PC-3 (cell line): ENCODE results near the gene HBD. TPM values are rescaled to one million over a fixed set of nuclear protein-coding genes. Genes with fewer than 3 reads are reported as not detected.
"Not testable (repeated sequence)": the region's sequence is repeated elsewhere in the genome, so short reads cannot be mapped to it uniquely, and the experiment has no call there.

ENCODE experiments used
- ATAC-seq: fragments of 200-7000 bp; cut with Tn5 transposase; 2 replicates; pipeline ENCODE4 v1.9.1; 2020; ENCODE audit warnings: mild to moderate bottlenecking, moderate library complexity
- BruUV-seq: library from RNA; stranded (reverse); fragments of 400-500 nt; replicated peaks from 2 replicates; lab custom pipeline; 2021; lab: Mats Ljungman, UMichigan
- CTCF ChIA-PET: fragments of 300-600 bp; sonication (Branson Sonifier 250); formaldehyde crosslinking; loops from one replicate; lab custom pipeline; 2022; ENCODE audit warnings: antibody characterized with exemption; lab: Charles Lee
- POLR2A ChIA-PET: fragments of 300-600 bp; sonication (Branson Sonifier 250); formaldehyde crosslinking; loops from one replicate; lab custom pipeline; 2022; ENCODE audit warnings: antibody characterized with exemption; ENCODE audit not compliant: unreplicated experiment; lab: Charles Lee
- DNase-seq: peaks from one replicate; pipeline ENCODE4 v3.0.0-alpha.2; 2015
- H2AFZ ChIP-seq: fragments of 300-600 bp; sonication (generic); 2 replicates; pipeline ENCODE4 v1.6.0; 2016; ENCODE audit warnings: antibody characterized with exemption, low read length
- H3F3A ChIP-seq: fragments of 300-600 bp; sonication (generic); one replicate; pipeline ENCODE4 v1.6.0; 2017; ENCODE audit warnings: antibody characterized with exemption, low read length, control low read depth, mild to moderate bottlenecking; ENCODE audit not compliant: unreplicated experiment
- H3K27ac ChIP-seq: fragments of 300-600 bp; sonication (generic); 2 replicates; pipeline ENCODE4 v1.5.1; 2016; ENCODE audit warnings: mild to moderate bottlenecking, low read length
- H3K27me3 ChIP-seq: fragments of 300-600 bp; sonication (generic); 2 replicates; pipeline ENCODE4 v1.6.1; 2016; ENCODE audit warnings: low read length, mixed read lengths
- H3K36me3 ChIP-seq: fragments of 300-600 bp; sonication (generic); 2 replicates; pipeline ENCODE4 v1.6.1; 2016; ENCODE audit warnings: low read depth, mixed run types, low read length, mixed read lengths
- H3K4me1 ChIP-seq: fragments of 300-600 bp; sonication (generic); 2 replicates; pipeline ENCODE4 v1.5.1; 2016; ENCODE audit warnings: low read length; ENCODE audit not compliant: insufficient read depth
- H3K4me2 ChIP-seq: fragments of 300-600 bp; sonication (generic); 2 replicates; pipeline ENCODE4 v1.6.0; 2016; ENCODE audit warnings: low read length
- H3K4me3 ChIP-seq: fragments of 300-600 bp; sonication (generic); 2 replicates; pipeline ENCODE4 v1.5.1; 2016; ENCODE audit warnings: mild to moderate bottlenecking, low read length, mixed read lengths
- H3K79me2 ChIP-seq: fragments of 300-600 bp; sonication (generic); 2 replicates; pipeline ENCODE4 v1.6.1; 2017; ENCODE audit warnings: low read length, mixed read lengths
- H3K9ac ChIP-seq: fragments of 300-600 bp; sonication (generic); 2 replicates; pipeline ENCODE4 v1.6.0; 2016; ENCODE audit warnings: mild to moderate bottlenecking, low read length
- H3K9me2 ChIP-seq: fragments of 300-600 bp; sonication (generic); replicated peaks from 2 replicates; pipeline ENCODE4 v1.6.1; 2016; ENCODE audit warnings: mixed run types, low read length, mixed read lengths
- H3K9me3 ChIP-seq: fragments of 300-600 bp; sonication (generic); 2 replicates; pipeline ENCODE4 v1.6.1; 2016; ENCODE audit warnings: low read length, mixed read lengths
- H4K20me1 ChIP-seq: fragments of 300-600 bp; sonication (generic); 2 replicates; pipeline ENCODE4 v1.6.1; 2016; ENCODE audit warnings: low read length, mixed read lengths
- CTCF ChIP-seq: fragments of 300-600 bp; sonication (generic); conservative IDR thresholded peaks from 2 replicates; pipeline ENCODE4 v1.5.1; 2017; ENCODE audit warnings: antibody characterized with exemption, low read depth, mild to moderate bottlenecking, low read length
- EZH2 ChIP-seq: fragments of 300-600 bp; sonication (generic); IDR thresholded peaks from one replicate; pipeline ENCODE4 v1.6.1; 2017; ENCODE audit warnings: antibody characterized with exemption, mild to moderate bottlenecking, low read length; ENCODE audit not compliant: unreplicated experiment
- EZH2phosphoT487 ChIP-seq: fragments of 300-600 bp; sonication (generic); IDR thresholded peaks from 2 replicates; pipeline ENCODE4 v1.6.1; 2018; ENCODE audit warnings: mild to moderate bottlenecking, antibody characterized with exemption, low read length, borderline replicate concordance
- intact Hi-C: fragments of 100-400 bp; cut with micrococcal nuclease; formaldehyde crosslinking; loops from 2 replicates; pipeline ENCODE4 v1.9.0; 2023
- total RNA-seq: library from RNA; depleted of rRNA; stranded (reverse); fragments of >200 nt; gene quantifications from 2 replicates; pipeline ENCODE4 v1.2.3, GENCODE V29; 2014

The HBD gene
- total RNA-seq, 1 experiment from 2014 or later: not detected

GRCh38 chr11:5251746-5252145 lies 17.5 kb upstream of the HBD start:
- no peak for ATAC-seq
- BruUV-seq: no TSS peak
- Histone ChIP-seq H3K4me1 (no peaks in the 10 kb centered on the region), H3K27me3 (peaks cover 1% of the 10 kb centered on the region), H3K36me3 (no peaks in the 10 kb centered on the region), H3K27ac (no peak overlapping the region), H2AFZ (no peak overlapping the region), H3K79me2 (no peaks in the 10 kb centered on the region), H3K9me2 (no peaks in the 10 kb centered on the region), H4K20me1 (no peaks in the 10 kb centered on the region), H3K9me3 (no peaks in the 10 kb centered on the region), H3K9ac (no peak overlapping the region), H3K4me2 (no peak overlapping the region), H3K4me3 (no peak overlapping the region), H3F3A (no peaks in the 10 kb centered on the region)
- TF ChIP-seq EZH2phosphoT487: no peak
- no peak for TF ChIP-seq EZH2
- TF ChIP-seq CTCF: no peak
- CTCF ChIA-PET: no interaction called here
- intact Hi-C loops: no loop called here
- POLR2A ChIA-PET: no interaction called here
- no peak for DNase-seq

GRCh38 chr11:5250543-5251204 lies 16.4 kb upstream of the HBD start:
- intact Hi-C loops: no loop called here
- H3K36me3 ChIP-seq: no peaks in the 10 kb centered on the region
- DNase-seq (no peak), ATAC-seq (no peak)
- H4K20me1 ChIP-seq: no peaks in the 10 kb centered on the region
- no peak overlapping the region for H3K4me2 ChIP-seq
- H3K4me1 ChIP-seq: no peaks in the 10 kb centered on the region
- H3K9me2 ChIP-seq: no peaks in the 10 kb centered on the region
- H3F3A ChIP-seq: no peaks in the 10 kb centered on the region
- H3K27me3 ChIP-seq: peaks cover 8% of the 10 kb centered on the region
- H3K4me3 ChIP-seq: no peak overlapping the region
- H2AFZ ChIP-seq: no peak overlapping the region
- CTCF ChIA-PET: no interaction called here
- BruUV-seq: no TSS peak
- no peak overlapping the region for H3K27ac ChIP-seq
- no peaks in the 10 kb centered on the region for H3K9me3 ChIP-seq
- no peak overlapping the region for H3K9ac ChIP-seq
- TF ChIP-seq EZH2 (no peak), CTCF (no peak), EZH2phosphoT487 (no peak)
- no peaks in the 10 kb centered on the region for H3K79me2 ChIP-seq
- POLR2A ChIA-PET: no interaction called here

- BruUV-seq, POLR2A ChIA-PET, H3K4me2 ChIP-seq, H3K27ac ChIP-seq, ATAC-seq, intact Hi-C loops, H3K9me3 ChIP-seq, H3K79me2 ChIP-seq, H3K4me1 ChIP-seq, H3K4me3 ChIP-seq, CTCF ChIA-PET, H4K20me1 ChIP-seq, H3K36me3 ChIP-seq, H3K9me2 ChIP-seq, H3F3A ChIP-seq, DNase-seq, H2AFZ ChIP-seq, H3K9ac ChIP-seq: not testable (repeated sequence)
- peaks cover 15% of the 10 kb centered on the region for H3K27me3 ChIP-seq
Observed at GRCh38 chr11:5249807-5250396, 15.6 kb upstream of the HBD start, which contains the start of gene HBG1. Gene HBG1 (minus strand): TSS chr11:5249857. CDS start chr11:5249804, 53 bp downstream.

- H3K4me1 ChIP-seq, H3K4me3 ChIP-seq, H3K9me2 ChIP-seq, CTCF ChIA-PET, ATAC-seq, H3K27ac ChIP-seq, DNase-seq, H3K79me2 ChIP-seq, BruUV-seq, intact Hi-C loops, H3K4me2 ChIP-seq, H3K9me3 ChIP-seq, POLR2A ChIA-PET, H3K36me3 ChIP-seq, H3K9ac ChIP-seq, H2AFZ ChIP-seq, H3F3A ChIP-seq, H4K20me1 ChIP-seq: not testable (repeated sequence)
- peaks cover 21% of the 10 kb centered on the region for H3K27me3 ChIP-seq
Observed at GRCh38 chr11:5248498-5248897, 14.2 kb upstream of the HBD start.
